Measurements from ENCODE around the gene PSTPIP1. TPM values are rescaled to one million over a fixed set of nuclear protein-coding genes. Genes with fewer than 3 reads are reported as not detected.
A peak's percentile ranks its signal among the peaks of the same experiment; 100 is the strongest.

PSTPIP1 gene
- total RNA-seq, 2 experiments from 2014 or later: 100 to 125 TPM

DNA sequence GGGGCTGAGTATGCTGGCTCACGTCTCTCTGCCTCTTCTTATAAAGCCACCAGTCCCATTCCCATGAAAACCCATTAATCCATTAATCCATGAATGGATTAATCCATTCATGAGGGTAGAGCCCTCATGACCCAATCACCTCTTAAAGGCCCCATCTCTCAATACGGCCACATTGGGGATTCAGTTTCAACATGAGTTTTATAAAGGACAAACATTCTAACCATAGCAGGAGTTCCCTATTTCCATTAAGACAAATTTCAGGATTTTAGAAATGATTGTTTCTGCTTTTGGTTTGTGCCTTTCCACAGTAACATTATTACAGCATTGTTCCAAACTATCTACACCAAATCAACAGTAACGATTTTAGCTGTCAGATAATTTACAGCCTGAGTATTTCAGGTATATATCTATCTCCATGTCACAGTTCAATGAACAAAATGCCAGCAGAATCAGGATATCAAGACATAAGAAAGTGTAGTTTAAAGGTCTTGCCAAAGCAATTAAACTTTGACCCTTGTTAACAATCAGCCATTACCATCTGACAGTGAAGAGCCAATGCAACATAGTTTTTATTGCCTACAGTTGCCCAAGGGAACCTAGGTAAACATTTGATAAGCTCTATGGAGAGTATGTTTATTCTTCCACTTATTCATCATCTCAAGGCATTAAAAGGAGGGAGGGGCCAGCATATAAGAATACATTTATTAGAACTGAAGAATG is 72.2 kb downstream of the PSTPIP1 start:
- Mint-ChIP-seq H3K9me3 (ENCODE audit: low read depth) (no peaks in the 10 kb centered on the region), H3K27me3 (no peaks in the 10 kb centered on the region), H3K4me3 (no peak overlapping the region)

DNA sequence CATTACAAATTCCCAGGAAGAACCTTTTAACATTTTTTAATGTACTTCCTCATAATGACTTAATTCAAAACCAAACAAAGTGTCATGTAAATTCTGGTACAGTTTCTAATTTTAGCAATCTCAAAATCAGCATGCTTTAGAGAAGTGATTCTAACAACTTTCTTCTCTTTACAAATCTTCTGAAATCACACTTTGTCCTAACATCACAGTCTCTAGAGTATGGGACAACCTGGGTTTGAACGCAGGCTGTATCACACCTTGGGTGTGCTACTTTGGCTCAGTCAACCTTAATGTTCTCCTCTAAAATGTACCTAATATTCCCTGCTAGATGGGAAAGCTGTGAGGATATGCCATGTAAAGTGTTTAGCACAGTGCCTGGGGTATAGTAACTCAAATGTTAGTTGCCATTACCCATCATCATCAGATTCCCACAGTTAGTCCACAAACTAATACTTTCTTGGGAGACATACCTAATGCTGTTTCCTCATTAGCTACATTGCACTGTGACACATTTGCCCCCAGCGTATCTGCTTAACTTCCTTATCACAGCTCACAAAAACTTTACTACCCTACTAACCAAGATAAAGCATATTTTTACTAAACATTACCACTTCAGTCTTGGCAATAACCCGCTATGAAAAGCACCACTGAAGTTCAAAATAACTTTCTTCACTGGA is 72.9 kb downstream of the PSTPIP1 start:
- H3K27ac Mint-ChIP-seq: no peak overlapping the region
- ChIA-PET POLR2A (no interaction called here), CTCF (interaction anchor here (0.7 to 1.2 kb wide), 3 partner anchors 8 to 94 kb away, joined by 3 to 4 read pairs (median 3); no protein-coding TSS in a partner anchor)
- DNase-seq (no peak), ATAC-seq (no peak)
- no peak overlapping the region for H3K4me3 Mint-ChIP-seq
- no peaks in the 10 kb centered on the region for H3K9me3 Mint-ChIP-seq (ENCODE audit: low read depth)
- H3K27me3 Mint-ChIP-seq: no peaks in the 10 kb centered on the region
- H3K4me1 Mint-ChIP-seq: peaks cover 47% of the 10 kb centered on the region
- intact Hi-C loops (cut with DNase I, micrococcal nuclease): no loop called here
- peaks cover 5% of the 10 kb centered on the region for H3K36me3 Mint-ChIP-seq (ENCODE audit: low read depth)

More for the DNA sequence above, 72.2 kb downstream of the PSTPIP1 start:
- ATAC-seq: no peak
- ChIA-PET POLR2A (no interaction called here), CTCF (interaction anchor here (1.1 kb wide), 1 partner anchor 93 kb away, joined by 4 read pairs; no protein-coding TSS in a partner anchor)
- DNase-seq: no peak
- H3K4me1 Mint-ChIP-seq: peaks cover 50% of the 10 kb centered on the region
- no peak overlapping the region for H3K27ac Mint-ChIP-seq
- H3K36me3 Mint-ChIP-seq (ENCODE audit: low read depth): peaks cover 5% of the 10 kb centered on the region
- intact Hi-C loops (cut with DNase I, micrococcal nuclease): no loop called here

DNA sequence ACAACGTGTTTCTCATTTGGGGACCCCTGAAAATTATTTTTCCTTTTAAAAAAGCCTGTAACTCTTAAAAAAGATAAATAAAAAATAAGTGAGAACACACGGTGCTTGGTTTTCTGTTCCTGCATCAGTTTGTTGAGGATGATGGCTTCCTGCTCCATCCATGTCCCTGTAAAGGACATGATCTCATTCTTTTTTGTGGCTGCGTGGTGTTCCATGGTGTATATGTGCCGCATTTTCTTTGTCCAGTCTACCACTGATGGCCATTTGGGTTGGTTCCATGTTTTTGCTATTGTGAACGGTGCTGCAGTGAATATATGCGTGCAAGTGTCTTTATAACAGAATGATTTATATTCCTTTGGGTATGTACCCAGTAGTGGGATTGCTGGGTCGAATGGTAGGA is 73.7 kb downstream of the PSTPIP1 start:
- ATAC-seq (no peak), DNase-seq (no peak)
- intact Hi-C loops (cut with DNase I, micrococcal nuclease): no loop called here
- H3K4me1 Mint-ChIP-seq: peaks cover 40% of the 10 kb centered on the region
- H3K27me3 Mint-ChIP-seq: no peaks in the 10 kb centered on the region
- CTCF ChIA-PET: interaction anchor here (0.7 to 1.2 kb wide), 2 partner anchors 8 to 82 kb away, joined by 3 read pairs; no protein-coding TSS in a partner anchor
- H3K9me3 Mint-ChIP-seq (ENCODE audit: low read depth): no peaks in the 10 kb centered on the region
- H3K36me3 Mint-ChIP-seq (ENCODE audit: low read depth): peaks cover 5% of the 10 kb centered on the region
- H3K4me3 Mint-ChIP-seq: no peak overlapping the region
- POLR2A ChIA-PET: interaction anchor here (0.6 kb wide), 1 partner anchor 341 kb away, joined by 6 read pairs; no protein-coding TSS in a partner anchor
- no peak overlapping the region for H3K27ac Mint-ChIP-seq

DNA sequence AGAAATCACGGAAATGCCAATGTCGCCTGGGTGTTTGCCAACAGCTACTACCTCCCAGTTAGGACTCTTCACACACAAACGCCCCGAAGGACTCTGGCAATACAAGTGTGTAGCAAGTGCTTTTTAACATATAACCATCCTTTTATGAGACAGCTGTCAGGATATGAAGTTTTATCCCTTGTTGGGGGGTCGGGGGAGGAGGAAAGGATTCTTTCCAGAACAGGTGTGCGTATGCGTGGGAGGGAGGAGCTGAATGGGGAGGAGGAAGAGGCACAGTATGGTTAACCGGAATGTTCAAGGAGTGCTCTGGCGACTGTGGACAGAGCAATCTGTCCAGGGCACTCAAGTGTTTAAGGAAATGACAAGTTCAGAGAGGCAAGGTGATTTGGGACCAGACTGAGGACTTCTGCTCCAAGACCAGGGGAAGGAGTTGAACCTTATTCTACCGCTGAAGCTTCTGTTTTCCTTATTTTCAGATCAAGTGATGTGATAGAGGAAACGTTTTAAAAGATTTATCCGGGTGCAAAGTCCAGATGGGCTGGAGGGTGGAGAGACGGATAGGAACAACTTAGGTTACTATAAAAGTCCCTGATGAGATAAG is 74.7 kb downstream of the PSTPIP1 start:
- ChIA-PET POLR2A (interaction anchor here (0.6 kb wide), 1 partner anchor 340 kb away, joined by 6 read pairs; no protein-coding TSS in a partner anchor), CTCF (interaction anchor here (1.2 kb wide), 2 partner anchors 9 to 32 kb away, joined by 4 to 5 read pairs; no protein-coding TSS in a partner anchor)
- Mint-ChIP-seq H3K27me3 (no peaks in the 10 kb centered on the region), H3K36me3 (ENCODE audit: low read depth) (peaks cover 5% of the 10 kb centered on the region), H3K9me3 (ENCODE audit: low read depth) (no peaks in the 10 kb centered on the region), H3K27ac (peak overlapping the region; percentile 35), H3K4me3 (peak overlapping the region; percentile 75), H3K4me1 (peaks cover 33% of the 10 kb centered on the region)
- ATAC-seq: no peak
- intact Hi-C loops (cut with DNase I, micrococcal nuclease): loop anchor here in 1 of 2 experiments (2.0 kb wide), 1 partner anchor 31 kb away; no protein-coding TSS in a partner anchor
- DNase-seq: no peak

DNA sequence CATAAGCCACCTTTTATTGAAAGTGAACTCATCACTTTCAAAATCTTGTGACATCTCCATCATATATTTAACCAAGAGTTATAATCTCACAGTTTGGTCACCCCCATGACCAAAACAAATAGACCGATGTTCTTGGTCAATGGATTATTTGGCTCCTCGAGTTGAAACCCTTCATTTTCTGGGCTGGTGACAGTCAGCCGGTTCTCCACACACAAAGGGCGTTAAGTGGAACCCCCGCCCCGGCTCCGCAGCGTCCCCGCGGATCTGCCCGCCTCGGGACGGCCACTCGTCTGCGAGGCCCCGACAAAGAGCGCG is 75.2 kb downstream of the PSTPIP1 start:
- CTCF ChIA-PET: interaction anchor here (1.2 kb wide), 2 partner anchors 10 to 32 kb away, joined by 4 to 5 read pairs; no protein-coding TSS in a partner anchor
- Mint-ChIP-seq H3K9me3 (ENCODE audit: low read depth) (no peaks in the 10 kb centered on the region), H3K4me1 (peaks cover 29% of the 10 kb centered on the region), H3K27me3 (no peaks in the 10 kb centered on the region), H3K36me3 (ENCODE audit: low read depth) (peaks cover 5% of the 10 kb centered on the region), H3K27ac (peak overlapping the region; percentile 35), H3K4me3 (peak overlapping the region; percentile 75)
- DNase-seq: no peak
- POLR2A ChIA-PET: no interaction called here
- no peak for ATAC-seq
- intact Hi-C loops (cut with DNase I, micrococcal nuclease): loop anchor here in 1 of 2 experiments (2.0 kb wide), 1 partner anchor 31 kb away; no protein-coding TSS in a partner anchor

DNA sequence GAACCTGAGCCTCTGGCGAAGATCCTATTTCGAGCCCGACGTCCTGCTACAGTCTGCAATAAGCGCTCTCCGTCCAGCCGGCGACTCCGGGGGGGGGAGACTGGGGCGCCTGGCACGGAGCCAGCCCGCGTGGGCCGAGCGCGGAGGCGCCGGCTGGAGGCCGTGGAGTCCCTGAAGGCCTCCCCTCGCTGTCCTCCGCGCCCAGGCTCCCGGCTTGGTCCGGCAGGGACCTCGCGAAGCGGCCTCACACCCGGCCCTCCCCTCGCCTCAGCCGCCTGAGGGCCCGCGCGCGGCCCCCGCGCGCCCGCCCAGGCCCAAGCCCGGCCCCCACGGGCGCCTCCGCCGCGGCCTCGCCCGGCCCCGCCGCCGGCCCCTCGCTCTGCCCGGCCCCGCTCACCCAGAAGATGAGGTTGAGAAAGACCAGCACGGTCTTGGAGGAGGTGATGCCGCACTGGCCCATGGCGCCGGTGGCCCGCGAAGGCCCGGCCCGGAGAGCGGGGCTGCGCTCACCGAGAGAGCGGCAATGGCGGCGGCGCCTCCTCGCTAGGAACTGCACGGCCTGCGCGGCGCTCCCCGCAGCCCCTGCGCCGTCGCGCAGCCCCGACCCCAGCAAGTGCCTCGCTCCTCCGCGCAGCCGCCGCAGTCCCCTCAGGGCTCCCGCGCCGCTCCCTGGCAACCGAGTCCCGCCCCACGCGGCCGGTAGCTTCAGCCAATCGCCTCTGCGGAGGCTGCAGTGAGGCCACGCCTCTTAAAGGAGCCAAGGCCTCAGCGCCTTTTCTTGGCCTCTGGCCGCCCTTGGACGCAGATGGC is 75.8 kb downstream of the PSTPIP1 start, which contains the start of gene TSPAN3:
TSS of gene TSPAN3 (minus strand) at position 615 of the 810 bp plus-strand sequence. CDS start at position 460, 155 bp downstream.
- Mint-ChIP-seq H3K36me3 (ENCODE audit: low read depth) (peaks cover 5% of the 10 kb centered on the region), H3K4me1 (peaks cover 29% of the 10 kb centered on the region), H3K27ac (peak within 1 kb of the TSS; percentile 65), H3K27me3 (no peaks in the 10 kb centered on the region), H3K4me3 (peak within 1 kb of the TSS; percentile 75), H3K9me3 (ENCODE audit: low read depth) (no peaks in the 10 kb centered on the region)
- intact Hi-C loops (cut with DNase I, micrococcal nuclease): loop anchor here in 1 of 2 experiments (1.0 to 2.0 kb wide), 5 partner anchors 32 to 350 kb away; partner anchors contain the start of genes HMG20A, PEAK1, RCN2 and SCAPER
- POLR2A ChIA-PET: interaction anchor here (0.6 to 1.0 kb wide), 4 partner anchors 10 to 444 kb away, joined by 3 to 5 read pairs (median 4); no protein-coding TSS in a partner anchor
- peak; percentile 99 for ATAC-seq
- DNase-seq: peak; percentile 95
- CTCF ChIA-PET: interaction anchor here (0.7 to 1.0 kb wide), 3 partner anchors 10 to 61 kb away, joined by 3 to 4 read pairs (median 3); no protein-coding TSS in a partner anchor

DNA sequence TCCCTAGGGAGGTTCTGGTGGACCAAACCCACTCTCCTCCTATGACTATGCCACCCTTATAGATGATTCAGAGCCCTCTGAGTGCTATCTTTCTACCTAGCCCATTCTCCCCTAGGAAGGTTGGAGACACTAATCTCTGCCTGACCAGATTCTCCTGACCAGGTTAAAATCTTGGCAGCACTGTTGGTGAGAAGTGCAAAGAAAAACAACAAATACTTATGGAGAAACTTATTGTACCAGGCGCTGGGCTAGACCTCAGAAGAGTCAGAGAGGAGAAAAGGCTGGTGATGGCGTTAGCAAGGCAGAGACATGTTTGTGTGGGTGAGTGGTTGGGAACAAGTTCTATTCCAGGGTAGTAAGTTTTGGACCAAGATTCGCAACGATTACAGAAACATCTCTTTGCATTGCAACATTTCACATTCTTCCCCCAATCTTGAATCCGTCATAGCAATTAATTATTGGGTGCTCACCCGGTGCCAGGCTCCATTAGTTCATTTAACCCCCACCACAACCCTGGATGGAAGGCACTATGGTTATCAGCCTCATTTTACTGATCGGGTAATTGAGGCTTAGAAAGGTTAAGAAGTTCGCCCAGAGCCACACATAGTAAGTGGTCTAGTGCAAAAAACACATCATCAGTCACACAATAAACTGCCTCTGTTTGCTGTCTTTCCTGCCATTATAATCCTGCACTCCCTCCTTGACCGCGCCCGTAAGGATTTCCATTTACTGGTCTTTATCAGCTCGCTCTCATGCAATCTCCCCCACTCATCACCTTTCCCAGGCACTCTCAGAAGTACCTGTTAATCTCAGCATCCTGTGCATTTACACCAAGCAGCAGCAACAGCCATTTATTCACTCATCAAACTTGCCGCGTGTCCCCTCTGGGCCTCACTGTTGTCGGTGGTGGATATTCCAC is 76.6 kb downstream of the PSTPIP1 start:
- DNase-seq (no peak), ATAC-seq (no peak)
- Mint-ChIP-seq H3K27me3 (no peaks in the 10 kb centered on the region), H3K36me3 (ENCODE audit: low read depth) (peaks cover 5% of the 10 kb centered on the region), H3K4me3 (peak overlapping the region; percentile 65), H3K4me1 (peaks cover 29% of the 10 kb centered on the region), H3K9me3 (ENCODE audit: low read depth) (no peaks in the 10 kb centered on the region), H3K27ac (peak overlapping the region; percentile 65)
- ChIA-PET POLR2A (interaction anchor here (0.6 to 1.0 kb wide), 4 partner anchors 11 to 443 kb away, joined by 3 to 5 read pairs (median 4); no protein-coding TSS in a partner anchor), CTCF (interaction anchor here (0.7 to 1.0 kb wide), 3 partner anchors 11 to 60 kb away, joined by 3 to 4 read pairs (median 3); no protein-coding TSS in a partner anchor)
- intact Hi-C loops (cut with DNase I, micrococcal nuclease): loop anchor here in 1 of 2 experiments (1.0 to 2.0 kb wide), 5 partner anchors 33 to 349 kb away; partner anchors contain the start of genes HMG20A, PEAK1, RCN2 and SCAPER

DNA sequence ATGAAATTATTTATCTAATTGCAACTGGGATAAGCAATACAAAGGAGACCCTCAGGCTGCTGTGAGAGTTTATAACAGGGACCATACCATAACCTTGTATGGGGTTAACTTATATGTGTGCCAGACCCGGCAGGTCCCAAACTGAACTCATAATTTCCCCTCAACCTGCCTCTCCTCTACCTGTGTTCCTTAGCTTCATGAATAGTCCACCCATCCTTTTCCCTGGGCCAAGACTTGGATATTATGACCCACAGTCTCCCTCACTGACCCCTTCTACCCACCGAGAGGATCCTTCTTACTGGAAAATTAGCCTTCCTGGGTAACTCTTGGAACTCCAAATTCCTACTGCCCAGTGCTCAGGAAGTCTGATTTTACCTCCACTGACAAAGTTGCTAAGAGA is 79.4 kb downstream of the PSTPIP1 start:
- intact Hi-C loops (cut with DNase I, micrococcal nuclease): no loop called here

DNA sequence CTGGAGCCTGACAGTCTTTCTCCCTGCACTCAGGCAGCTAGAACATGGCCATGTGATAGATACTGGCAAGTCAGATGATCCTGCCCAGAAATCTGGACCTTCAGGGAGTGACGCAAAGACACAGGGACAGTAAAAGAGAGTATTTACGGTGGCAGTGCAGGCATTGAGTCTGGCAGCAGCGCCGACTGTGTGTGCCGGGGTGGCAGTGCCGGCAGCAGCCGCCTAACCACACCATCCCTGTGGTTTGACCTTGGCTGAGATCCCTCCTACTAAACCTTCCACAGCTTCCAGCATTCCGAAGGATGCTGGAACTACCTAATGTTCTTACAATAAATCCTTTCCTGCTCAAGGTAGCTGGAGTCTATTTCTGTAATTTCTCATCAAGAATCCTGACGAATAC is 80.6 kb downstream of the PSTPIP1 start:
- H3K4me3 Mint-ChIP-seq: no peak overlapping the region
- DNase-seq (no peak), ATAC-seq (no peak)
- H3K36me3 Mint-ChIP-seq (ENCODE audit: low read depth): no peaks in the 10 kb centered on the region
- POLR2A ChIA-PET: no interaction called here
- H3K9me3 Mint-ChIP-seq (ENCODE audit: low read depth): no peaks in the 10 kb centered on the region
- H3K4me1 Mint-ChIP-seq: peaks cover 6% of the 10 kb centered on the region
- intact Hi-C loops (cut with DNase I, micrococcal nuclease): no loop called here
- H3K27ac Mint-ChIP-seq: no peak overlapping the region
- CTCF ChIA-PET: no interaction called here
- H3K27me3 Mint-ChIP-seq: no peaks in the 10 kb centered on the region

More for the DNA sequence above, 79.4 kb downstream of the PSTPIP1 start:
- Mint-ChIP-seq H3K9me3 (ENCODE audit: low read depth) (no peaks in the 10 kb centered on the region), H3K4me1 (peaks cover 13% of the 10 kb centered on the region), H3K4me3 (no peak overlapping the region), H3K27me3 (no peaks in the 10 kb centered on the region), H3K27ac (no peak overlapping the region), H3K36me3 (ENCODE audit: low read depth) (peaks cover 5% of the 10 kb centered on the region)
- DNase-seq: no peak
- ATAC-seq: no peak
- CTCF ChIA-PET: interaction anchor here (0.6 to 1.1 kb wide), 3 partner anchors 39 to 68 kb away, joined by 3 read pairs; no protein-coding TSS in a partner anchor
- POLR2A ChIA-PET: interaction anchor here (0.6 kb wide), 1 partner anchor 87 kb away, joined by 6 read pairs; no protein-coding TSS in a partner anchor
